ENCODE data around the gene SPINK14.

SPINK14 gene

DNA sequence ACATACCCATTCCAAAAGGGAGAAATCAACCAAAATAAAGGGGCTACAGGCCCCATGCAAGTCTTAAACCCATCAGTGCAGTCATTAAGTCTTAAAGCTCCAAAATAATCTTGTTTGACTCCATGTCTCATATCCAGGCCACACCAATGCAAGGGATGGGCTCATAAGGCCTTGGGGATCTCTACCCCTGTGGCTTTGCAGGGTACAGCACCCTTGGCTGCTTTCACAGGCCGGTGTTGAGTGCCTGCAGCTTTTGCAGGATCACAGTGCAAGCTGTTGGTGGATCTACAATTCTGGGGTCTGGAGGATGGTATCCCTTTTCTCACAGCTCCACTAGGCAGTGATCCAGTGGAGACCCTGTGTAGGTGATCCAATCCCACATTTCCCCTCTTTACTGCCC lies 5.0 kb upstream of the SPINK14 start:
- no peaks in the 10 kb centered on the region for H3K27me3 ChIP-seq (ENCODE audit: control insufficient read depth, insufficient read depth, low read length)
- H3K9ac ChIP-seq (ENCODE audit: low read length), result no peak overlapping the region
- no peaks in the 10 kb centered on the region for H3K4me1 ChIP-seq (ENCODE audit: control insufficient read depth, insufficient read depth, low read length)
- H3K27ac ChIP-seq (ENCODE audit: low read depth, low read length), result no peak overlapping the region
- H3K36me3 ChIP-seq (ENCODE audit: control insufficient read depth, insufficient read depth, low read length), result no peaks in the 10 kb centered on the region
- no peak overlapping the region for H3K4me3 ChIP-seq (ENCODE audit: low read length)

DNA sequence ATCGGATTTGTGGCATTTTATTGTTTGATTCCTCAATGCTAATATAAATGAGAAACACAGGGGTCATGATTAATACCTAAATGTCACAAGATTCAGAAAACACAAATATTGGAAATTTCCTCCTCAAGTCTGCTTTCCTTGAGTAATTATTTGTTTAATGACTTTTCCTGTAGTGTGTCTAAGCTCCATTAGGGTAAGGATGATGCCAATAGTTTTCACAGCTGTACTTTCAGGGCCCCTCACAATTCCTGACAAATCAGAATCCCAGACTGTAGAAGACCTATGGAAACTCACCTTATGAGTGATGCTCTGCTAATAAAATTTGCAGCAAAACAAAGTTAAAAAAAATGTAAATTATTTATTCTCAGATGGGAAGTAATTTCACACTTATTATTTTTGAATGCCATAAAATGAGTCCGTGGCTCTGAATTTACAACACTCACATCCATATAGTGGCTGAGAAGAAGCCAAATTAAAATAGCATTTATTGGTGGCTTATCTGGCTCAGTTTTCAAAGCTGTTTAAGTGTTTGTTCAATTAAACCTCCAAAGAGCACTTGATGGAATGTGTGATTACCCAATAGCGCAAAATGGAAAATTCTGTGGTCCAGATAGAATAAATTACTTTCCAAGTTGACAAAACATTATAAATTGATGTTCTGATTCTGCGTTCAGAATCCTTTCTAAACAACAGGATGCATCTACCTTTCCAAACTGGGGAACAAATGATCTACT lies 1.6 kb upstream of the SPINK14 start:
- Histone ChIP-seq H3K36me3 (ENCODE audit: control insufficient read depth, insufficient read depth, low read length) (no peaks in the 10 kb centered on the region), H3K4me3 (ENCODE audit: low read length) (no peak overlapping the region), H3K4me1 (ENCODE audit: control insufficient read depth, insufficient read depth, low read length) (no peaks in the 10 kb centered on the region), H3K9ac (ENCODE audit: low read length) (no peak overlapping the region), H3K27me3 (ENCODE audit: control insufficient read depth, insufficient read depth, low read length) (no peaks in the 10 kb centered on the region), H3K27ac (ENCODE audit: low read depth, low read length) (no peak overlapping the region)

DNA sequence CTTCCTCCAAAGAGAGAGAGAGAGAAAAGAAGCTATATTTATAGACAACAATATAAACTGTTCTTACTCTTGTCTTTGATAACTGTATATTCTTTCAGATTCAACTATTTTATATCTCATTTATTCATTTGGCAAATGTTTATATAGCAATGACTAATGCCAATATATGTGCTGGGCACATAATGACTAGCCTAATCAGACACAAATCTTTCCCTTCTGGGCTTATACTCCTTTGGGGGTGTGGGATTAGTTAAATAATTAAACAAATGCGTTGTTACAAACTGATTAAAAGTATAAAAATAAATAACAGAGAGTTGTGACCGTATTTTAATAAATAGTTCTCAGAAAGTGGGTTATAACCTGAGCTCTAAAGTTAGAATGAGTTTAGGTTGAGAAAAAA lies 4.0 kb downstream of the SPINK14 start:
- no peak overlapping the region for H3K9ac ChIP-seq (ENCODE audit: low read length)
- H3K36me3 ChIP-seq (ENCODE audit: control insufficient read depth, insufficient read depth, low read length), result no peaks in the 10 kb centered on the region
- no peak overlapping the region for H3K27ac ChIP-seq (ENCODE audit: low read depth, low read length)
- H3K4me1 ChIP-seq (ENCODE audit: control insufficient read depth, insufficient read depth, low read length), result no peaks in the 10 kb centered on the region
- no peak overlapping the region for H3K4me3 ChIP-seq (ENCODE audit: low read length)
- H3K27me3 ChIP-seq (ENCODE audit: control insufficient read depth, insufficient read depth, low read length), result no peaks in the 10 kb centered on the region

DNA sequence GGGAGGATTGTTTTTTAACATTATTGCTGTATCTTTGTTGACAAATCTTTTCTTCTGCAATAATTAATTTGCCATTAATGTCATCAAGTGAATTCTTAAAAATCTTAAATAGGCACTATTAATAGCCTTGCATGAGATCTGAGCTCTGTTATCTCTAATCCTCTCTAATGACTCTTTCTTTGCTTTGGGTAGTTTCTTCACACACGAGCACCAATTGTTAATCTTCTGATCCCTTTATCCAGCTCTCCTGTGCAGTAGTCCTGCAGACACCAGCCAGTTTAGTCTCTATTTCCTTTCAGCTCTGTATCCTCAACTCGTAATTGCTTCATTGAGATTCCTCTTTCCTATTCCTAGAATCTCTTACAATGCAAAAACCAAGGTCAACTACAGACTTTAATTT lies 8.1 kb downstream of the SPINK14 start:
- no peaks in the 10 kb centered on the region for H3K36me3 ChIP-seq (ENCODE audit: control insufficient read depth, insufficient read depth, low read length)
- no peaks in the 10 kb centered on the region for H3K27me3 ChIP-seq (ENCODE audit: control insufficient read depth, insufficient read depth, low read length)
- no peaks in the 10 kb centered on the region for H3K4me1 ChIP-seq (ENCODE audit: control insufficient read depth, insufficient read depth, low read length)
- no peak overlapping the region for H3K4me3 ChIP-seq (ENCODE audit: low read length)
- no peak overlapping the region for H3K9ac ChIP-seq (ENCODE audit: low read length)
- no peak overlapping the region for H3K27ac ChIP-seq (ENCODE audit: low read depth, low read length)

DNA sequence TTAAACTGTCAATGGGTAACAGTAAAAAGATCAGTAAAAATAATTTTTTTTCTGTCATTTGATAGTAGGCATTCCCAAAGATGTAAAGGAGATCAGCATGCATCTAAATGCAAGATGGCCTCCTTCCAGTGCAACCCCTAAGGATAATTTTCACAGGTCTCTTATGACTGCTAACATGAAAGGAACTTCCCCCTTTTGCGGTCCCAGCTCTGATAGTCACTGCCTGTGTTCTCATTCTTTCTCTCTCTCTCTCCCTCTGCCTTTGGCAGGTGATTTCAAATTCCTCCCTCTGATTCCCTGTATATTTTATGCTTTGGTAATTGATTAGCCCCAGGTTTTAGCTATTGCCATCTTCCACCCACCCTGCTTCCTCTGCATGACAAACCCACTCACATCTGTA lies 8.9 kb downstream of the SPINK14 start:
- Histone ChIP-seq H3K4me3 (ENCODE audit: low read length) (no peak overlapping the region), H3K27me3 (ENCODE audit: control insufficient read depth, insufficient read depth, low read length) (no peaks in the 10 kb centered on the region), H3K27ac (ENCODE audit: low read depth, low read length) (no peak overlapping the region), H3K4me1 (ENCODE audit: control insufficient read depth, insufficient read depth, low read length) (no peaks in the 10 kb centered on the region), H3K36me3 (ENCODE audit: control insufficient read depth, insufficient read depth, low read length) (no peaks in the 10 kb centered on the region), H3K9ac (ENCODE audit: low read length) (no peak overlapping the region)

DNA sequence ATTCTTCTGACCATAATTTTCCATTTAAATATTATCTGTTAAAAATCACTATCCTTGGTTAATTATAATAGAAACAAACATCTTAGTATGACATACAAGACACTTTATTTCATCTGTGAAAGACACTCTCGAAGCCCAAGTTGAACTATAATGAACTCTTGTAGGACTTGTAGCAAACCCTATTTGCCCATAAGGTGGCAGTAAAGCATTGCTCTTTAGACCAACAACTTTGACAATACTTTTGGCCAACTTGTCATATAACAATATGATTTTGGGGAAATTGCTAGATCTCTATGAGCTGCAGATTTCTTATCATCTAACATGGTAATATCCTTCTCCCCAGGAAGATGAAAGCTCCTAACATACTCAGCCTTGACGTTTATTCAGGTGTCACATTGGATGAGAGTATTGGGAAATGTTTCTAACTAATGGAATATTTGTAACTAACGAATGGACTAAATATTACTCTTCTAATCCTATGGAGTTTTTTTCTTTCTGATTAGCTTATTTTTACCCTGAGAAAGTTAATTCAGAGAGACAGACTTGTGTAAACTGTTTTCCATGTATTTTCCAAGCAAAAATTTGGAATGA lies 11.0 kb downstream of the SPINK14 start:
- H3K27ac ChIP-seq (ENCODE audit: low read depth, low read length), result no peak overlapping the region
- no peak overlapping the region for H3K9ac ChIP-seq (ENCODE audit: low read length)
- no peaks in the 10 kb centered on the region for H3K4me1 ChIP-seq (ENCODE audit: control insufficient read depth, insufficient read depth, low read length)
- no peak overlapping the region for H3K4me3 ChIP-seq (ENCODE audit: low read length)
- no peaks in the 10 kb centered on the region for H3K27me3 ChIP-seq (ENCODE audit: control insufficient read depth, insufficient read depth, low read length)
- no peaks in the 10 kb centered on the region for H3K36me3 ChIP-seq (ENCODE audit: control insufficient read depth, insufficient read depth, low read length)

DNA sequence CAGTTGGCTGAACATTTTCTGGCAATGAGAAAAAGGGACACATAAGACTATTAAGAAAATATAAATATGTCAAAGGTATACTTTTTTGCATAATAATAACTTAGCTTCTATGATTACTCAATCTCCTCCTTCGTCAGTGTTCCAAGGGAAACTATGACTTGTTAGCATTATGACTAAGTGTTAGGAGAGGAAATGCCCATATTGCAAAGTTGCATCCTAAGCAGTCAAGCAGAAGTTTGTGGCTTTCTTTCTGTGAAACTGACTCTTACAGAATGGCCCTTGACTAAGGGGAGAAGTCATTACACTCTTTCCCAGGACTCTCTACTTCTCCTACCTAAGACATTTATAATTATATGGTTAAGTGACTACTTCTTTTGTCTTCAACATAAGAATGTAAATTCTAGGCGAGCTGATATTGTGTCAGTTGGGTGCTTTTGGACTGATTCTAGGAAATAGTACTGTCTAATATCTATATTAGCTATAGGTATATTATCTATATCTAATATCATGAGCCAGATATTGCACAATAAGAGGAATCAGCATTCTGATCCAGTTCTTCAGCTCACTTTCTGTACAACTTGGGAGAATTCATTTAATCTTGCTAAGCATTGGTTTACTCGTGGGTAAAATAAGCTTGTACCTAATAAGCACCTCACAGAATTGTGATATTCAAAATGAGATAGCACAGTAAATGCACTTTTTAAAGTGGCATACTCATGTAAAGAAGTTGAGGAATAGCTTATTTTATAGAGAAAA lies 18.1 kb downstream of the SPINK14 start:
- H3K27ac ChIP-seq (ENCODE audit: low read depth, low read length), result no peak overlapping the region
- H3K4me3 ChIP-seq (ENCODE audit: low read length), result no peak overlapping the region
- H3K36me3 ChIP-seq (ENCODE audit: control insufficient read depth, insufficient read depth, low read length), result no peaks in the 10 kb centered on the region
- H3K9ac ChIP-seq (ENCODE audit: low read length), result no peak overlapping the region
- H3K27me3 ChIP-seq (ENCODE audit: control insufficient read depth, insufficient read depth, low read length), result no peaks in the 10 kb centered on the region
- H3K4me1 ChIP-seq (ENCODE audit: control insufficient read depth, insufficient read depth, low read length), result no peaks in the 10 kb centered on the region

DNA sequence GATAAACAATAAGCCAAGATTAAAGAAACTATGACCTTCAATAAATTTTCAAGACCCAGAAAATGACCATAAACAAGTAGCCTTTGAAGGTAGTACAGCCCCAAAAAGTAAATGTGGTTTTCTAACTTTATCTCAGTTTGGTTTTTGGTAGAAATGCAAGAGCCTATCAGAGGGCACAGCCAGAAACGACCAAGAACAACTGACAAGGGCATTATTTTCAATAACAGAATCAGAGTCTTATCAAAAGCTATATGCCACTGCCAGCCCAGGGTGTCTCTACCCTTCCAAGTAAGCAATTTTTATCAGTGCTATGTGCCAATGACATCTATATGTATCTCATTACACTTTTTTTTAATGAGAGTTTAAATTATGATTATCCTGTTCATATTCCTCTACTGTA lies 22.7 kb downstream of the SPINK14 start:
- Histone ChIP-seq H3K4me1 (ENCODE audit: control insufficient read depth, insufficient read depth, low read length) (peaks cover 7% of the 10 kb centered on the region), H3K27ac (ENCODE audit: low read depth, low read length) (no peak overlapping the region), H3K9ac (ENCODE audit: low read length) (no peak overlapping the region), H3K27me3 (ENCODE audit: control insufficient read depth, insufficient read depth, low read length) (no peaks in the 10 kb centered on the region), H3K4me3 (ENCODE audit: low read length) (no peak overlapping the region), H3K36me3 (ENCODE audit: control insufficient read depth, insufficient read depth, low read length) (no peaks in the 10 kb centered on the region)

DNA sequence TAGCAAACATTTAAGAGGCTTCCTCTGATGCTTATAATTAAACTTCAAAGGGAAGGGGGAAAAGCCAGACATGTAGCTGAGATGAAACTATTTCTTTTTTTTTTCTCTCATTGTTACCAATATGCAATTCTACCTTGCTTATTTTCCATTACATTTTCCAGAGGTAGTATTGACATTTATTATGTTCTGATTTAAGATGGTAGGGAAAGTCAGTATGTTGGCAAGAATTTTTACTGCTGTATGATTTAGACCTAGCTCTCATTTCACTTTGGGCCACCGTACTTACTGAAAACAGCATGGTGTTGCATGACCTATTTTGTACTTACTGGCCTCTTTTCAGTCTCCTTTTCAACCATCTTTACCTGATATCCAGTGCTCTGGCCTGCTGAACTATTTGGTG lies 24.9 kb downstream of the SPINK14 start:
- no peaks in the 10 kb centered on the region for H3K27me3 ChIP-seq (ENCODE audit: control insufficient read depth, insufficient read depth, low read length)
- H3K4me3 ChIP-seq (ENCODE audit: low read length), result no peak overlapping the region
- H3K27ac ChIP-seq (ENCODE audit: low read depth, low read length), result peak overlapping the region; percentile 77
- no peak overlapping the region for H3K9ac ChIP-seq (ENCODE audit: low read length)
- H3K4me1 ChIP-seq (ENCODE audit: control insufficient read depth, insufficient read depth, low read length), result peaks cover 7% of the 10 kb centered on the region
- H3K36me3 ChIP-seq (ENCODE audit: control insufficient read depth, insufficient read depth, low read length), result no peaks in the 10 kb centered on the region

DNA sequence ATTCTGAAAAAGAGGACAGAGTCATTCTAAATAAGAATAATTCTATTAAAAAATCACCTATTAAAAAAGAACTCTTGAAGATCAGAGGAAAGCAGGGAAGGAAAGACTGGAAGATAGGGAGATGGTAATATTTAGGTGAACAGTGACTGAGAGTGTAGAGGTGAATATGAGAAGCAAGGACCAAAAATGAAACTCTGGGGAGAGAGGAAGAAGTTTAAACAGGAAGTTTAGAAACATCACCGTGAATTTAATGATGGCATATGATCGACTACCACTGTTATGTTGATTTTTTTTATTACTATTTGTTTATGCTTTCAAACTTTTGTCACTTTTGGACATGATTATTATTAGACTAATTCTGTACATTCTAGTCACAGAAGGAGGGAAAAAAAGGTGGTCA lies 32.8 kb downstream of the SPINK14 start:
- H3K4me1 ChIP-seq (ENCODE audit: control insufficient read depth, insufficient read depth, low read length), result no peaks in the 10 kb centered on the region
- no peaks in the 10 kb centered on the region for H3K27me3 ChIP-seq (ENCODE audit: control insufficient read depth, insufficient read depth, low read length)
- H3K9ac ChIP-seq (ENCODE audit: low read length), result no peak overlapping the region
- H3K36me3 ChIP-seq (ENCODE audit: control insufficient read depth, insufficient read depth, low read length), result no peaks in the 10 kb centered on the region
- H3K4me3 ChIP-seq (ENCODE audit: low read length), result no peak overlapping the region
- H3K27ac ChIP-seq (ENCODE audit: low read depth, low read length), result no peak overlapping the region

DNA sequence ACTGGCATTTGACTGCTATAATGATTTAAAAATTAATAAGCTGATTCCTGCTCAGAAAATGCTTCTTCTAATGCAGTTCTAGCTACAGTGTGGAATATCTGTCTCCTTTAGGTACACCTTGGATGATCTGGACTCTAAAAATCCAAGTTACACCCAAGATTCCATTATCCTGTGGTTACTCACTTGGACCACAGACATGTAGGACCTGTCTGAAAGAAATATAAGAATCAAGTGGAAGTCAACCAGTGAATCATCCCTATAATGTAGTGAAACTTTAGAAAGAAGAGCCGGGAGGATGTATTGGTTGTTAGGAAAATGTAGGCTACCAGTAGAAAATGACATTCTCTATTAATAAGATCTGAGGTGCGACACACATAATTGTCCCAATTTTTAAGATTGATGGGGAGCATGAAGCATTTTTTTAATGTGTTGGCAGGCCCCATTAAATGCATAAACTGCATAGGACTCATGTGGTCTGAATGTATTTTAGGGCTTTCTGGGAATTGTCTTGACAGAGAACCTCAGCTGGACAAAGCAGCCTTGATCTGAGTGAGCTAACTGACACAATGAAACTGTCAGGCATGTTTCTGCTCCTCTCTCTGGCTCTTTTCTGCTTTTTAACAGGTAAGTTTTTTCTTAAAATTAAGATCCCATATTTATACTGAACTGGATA lies 34.3 kb downstream of the SPINK14 start, which contains the start of gene SPINK6:
Gene SPINK6, plus strand, starts transcription at position 512 of the 673 bp plus-strand sequence. Its CDS starts 55 bp downstream, at position 567.
- Histone ChIP-seq H3K4me3 (ENCODE audit: low read length) (no peak within 1 kb of the TSS), H3K4me1 (ENCODE audit: control insufficient read depth, insufficient read depth, low read length) (no peaks in the 10 kb centered on the region), H3K27me3 (ENCODE audit: control insufficient read depth, insufficient read depth, low read length) (no peaks in the 10 kb centered on the region), H3K36me3 (ENCODE audit: control insufficient read depth, insufficient read depth, low read length) (no peaks in the 10 kb centered on the region), H3K9ac (ENCODE audit: low read length) (no peak within 1 kb of the TSS), H3K27ac (ENCODE audit: low read depth, low read length) (no peak within 1 kb of the TSS)

DNA sequence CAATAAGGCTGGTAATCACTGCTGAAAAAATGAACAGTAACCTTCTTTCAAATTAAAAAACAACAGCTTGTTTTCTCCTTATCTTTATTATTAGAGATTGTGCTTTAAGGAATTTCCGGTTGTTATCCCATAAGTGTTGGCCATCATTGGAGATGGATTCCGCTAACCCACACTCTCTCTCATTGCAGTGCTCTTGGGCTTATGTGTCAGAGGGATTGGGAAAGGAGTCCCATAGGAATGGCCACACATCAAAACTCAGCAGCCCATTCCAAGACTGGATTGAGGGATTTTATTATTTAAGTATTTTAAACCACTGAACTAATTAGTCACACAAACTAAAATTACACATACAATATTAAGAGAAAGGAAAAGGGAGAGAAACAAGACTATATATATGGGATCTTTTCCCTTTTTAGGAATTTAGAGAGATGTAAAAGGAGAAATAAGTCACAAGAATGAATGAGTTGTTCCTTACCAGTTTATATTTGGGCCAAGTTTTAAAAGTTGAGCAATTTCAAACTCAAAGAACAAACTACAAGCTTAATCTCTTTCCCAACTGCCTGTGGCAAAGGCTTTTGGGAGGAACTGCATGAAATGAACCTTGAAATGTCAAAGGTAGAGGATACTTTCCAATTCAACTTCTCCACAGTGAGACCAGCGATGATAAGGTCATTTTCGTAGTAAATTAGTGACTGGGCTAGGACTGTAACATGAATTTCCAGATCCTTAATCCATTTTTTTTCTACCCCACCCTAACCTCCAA lies 36.9 kb downstream of the SPINK14 start:
- Histone ChIP-seq H3K27ac (ENCODE audit: low read depth, low read length) (no peak overlapping the region), H3K4me3 (ENCODE audit: low read length) (no peak overlapping the region), H3K9ac (ENCODE audit: low read length) (no peak overlapping the region), H3K27me3 (ENCODE audit: control insufficient read depth, insufficient read depth, low read length) (no peaks in the 10 kb centered on the region), H3K36me3 (ENCODE audit: control insufficient read depth, insufficient read depth, low read length) (no peaks in the 10 kb centered on the region), H3K4me1 (ENCODE audit: control insufficient read depth, insufficient read depth, low read length) (no peaks in the 10 kb centered on the region)
